T follicular helper cell (primary cell): ENCODE results near the gene CECR2.
"Not testable (repeated sequence)": the region's sequence is repeated elsewhere in the genome, so short reads cannot be mapped to it uniquely, and the experiment has no call there.

Experiments used
- DNase-seq: peaks from one replicate; pipeline ENCODE4 v3.0.0-alpha.2; 2020; ENCODE audit warnings: low read depth

The CECR2 gene

DNA sequence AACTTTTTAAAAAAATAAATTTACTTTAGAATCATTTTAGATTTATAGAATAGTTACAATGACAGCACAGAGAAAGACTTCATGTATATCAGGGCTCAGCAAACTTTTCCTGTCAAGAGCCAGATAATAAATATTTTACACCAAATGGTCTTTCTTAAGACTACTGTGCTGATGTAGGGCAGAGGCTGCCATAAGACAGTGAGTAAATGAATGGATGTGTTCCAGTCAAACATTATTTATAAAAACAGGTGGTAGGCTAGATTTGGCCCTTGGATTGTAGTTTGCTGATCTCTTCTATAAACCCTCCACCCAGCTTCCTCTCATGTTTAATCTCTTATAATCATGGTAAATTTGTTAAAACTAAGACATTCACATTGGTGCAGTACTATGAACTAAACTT lies 33.0 kb downstream of the CECR2 start:
- DNase-seq = no peak

DNA sequence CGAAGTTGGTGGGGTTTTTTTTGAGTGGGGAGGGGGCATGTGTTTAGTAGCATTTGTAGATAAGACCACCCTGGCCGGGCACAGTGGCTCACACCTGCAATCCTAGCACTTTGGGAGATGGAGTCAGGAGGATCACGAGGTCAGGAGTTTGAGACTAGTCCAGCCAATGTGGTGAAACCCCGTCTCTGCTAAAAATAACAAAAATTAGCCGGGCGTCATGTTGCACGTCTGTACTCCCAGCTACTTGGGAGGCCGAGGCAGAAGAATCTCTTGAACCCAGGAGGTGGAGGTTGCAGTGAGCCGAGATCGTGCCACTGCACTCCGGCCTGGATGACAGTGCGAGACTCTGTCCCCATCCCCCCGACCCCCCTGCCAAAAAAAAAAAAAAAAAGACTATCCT lies 34.6 kb downstream of the CECR2 start:
- no peak for DNase-seq

DNA sequence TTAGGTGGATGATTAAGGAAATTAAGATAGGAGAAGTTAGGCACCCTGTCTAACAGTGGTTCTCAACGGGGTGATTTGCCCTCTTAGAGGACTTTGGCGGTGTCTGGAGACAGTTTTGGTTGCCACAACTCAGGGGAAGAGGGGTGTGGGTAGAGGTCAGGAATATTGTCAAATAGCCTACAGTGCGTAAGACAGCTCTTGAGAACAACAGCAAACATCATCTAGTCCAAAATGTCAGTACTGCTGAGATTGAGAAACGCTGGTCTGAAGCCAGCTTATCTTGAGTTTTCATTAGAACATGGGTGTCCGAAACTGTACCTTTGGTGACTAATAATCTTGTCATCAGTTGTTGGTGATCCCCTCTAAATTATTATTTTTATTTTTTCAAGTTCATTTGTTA lies 38.4 kb downstream of the CECR2 start:
- no peak for DNase-seq

DNA sequence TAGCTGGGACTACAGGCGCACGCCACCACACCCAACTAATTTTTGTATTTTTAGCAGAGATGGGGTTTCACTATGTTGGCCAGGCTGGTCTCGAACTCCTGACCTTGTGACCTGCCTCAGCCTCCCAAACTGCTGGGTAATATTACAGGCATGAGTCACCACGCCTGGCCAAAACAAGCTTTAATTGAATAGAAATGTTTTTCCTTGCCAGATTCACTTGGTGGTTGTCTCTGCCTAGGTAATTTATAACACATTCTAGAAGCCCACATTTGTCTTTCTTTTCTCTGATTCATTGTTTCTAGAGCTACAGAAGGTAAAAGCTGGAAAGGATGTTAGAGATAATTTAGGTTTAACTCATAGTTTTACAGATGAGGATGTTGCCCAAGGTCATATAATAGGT lies 41.3 kb downstream of the CECR2 start:
- DNase-seq = no peak

DNA sequence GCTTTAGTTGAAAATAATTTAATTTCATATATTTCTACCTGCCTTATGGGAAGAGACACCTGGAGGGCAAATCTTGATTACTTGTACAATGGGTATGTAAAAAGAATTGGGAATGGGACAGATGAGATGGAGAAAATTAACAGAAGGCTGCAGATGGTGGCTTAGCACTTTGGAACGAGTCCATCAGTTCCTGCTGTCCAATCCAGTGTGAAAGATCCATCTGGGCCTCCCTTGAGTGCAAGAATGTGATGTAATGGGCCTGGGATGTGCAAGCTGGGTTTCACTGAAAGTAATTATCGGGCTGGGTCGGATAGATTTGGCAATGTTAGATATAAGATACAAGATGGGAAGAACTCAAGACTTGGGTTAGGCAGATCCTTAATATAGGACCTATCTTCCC lies 42.0 kb downstream of the CECR2 start:
- no peak for DNase-seq

DNA sequence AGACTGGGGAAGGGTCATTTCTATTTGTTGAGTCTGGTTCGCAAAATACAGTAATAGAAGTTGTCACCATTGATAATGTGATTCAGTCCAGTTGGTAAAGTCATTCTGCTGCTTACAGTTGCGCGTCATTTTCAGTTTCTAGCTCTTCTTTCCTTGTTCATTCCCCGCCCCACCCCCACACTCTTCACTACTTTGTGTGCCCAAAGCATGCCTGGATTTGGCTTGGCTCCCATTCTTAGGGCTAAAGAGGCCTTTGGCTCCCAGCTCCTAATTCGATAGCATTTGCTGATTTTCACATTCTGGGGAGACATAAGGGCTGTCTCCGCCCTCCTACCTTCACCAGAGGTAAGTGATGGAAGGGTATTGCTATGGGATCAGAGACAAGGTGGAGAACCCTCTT lies 43.0 kb downstream of the CECR2 start:
- DNase-seq = no peak

DNA sequence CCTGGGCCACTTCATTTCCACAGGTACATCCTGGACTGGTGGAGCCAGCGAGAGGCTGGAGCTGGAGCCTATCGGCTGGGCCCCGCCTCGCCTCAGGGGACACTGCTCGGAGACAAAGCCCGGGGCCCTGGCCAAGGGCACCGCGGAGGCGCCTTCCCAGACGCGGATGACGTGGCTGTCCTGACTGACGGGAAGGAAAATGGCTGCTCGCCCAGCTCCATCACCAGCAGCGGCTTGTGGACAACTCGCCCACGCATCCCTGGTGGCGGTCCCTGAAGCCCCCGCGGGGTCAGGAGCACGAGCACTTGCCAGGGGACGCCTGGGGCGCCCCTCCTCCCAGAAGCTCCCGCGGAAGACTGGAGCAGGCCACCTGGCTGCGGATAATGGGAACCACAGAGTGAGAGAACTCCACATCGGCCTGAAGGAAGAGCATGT lies 49.6 kb downstream of the CECR2 start:
- no peak for DNase-seq

DNA sequence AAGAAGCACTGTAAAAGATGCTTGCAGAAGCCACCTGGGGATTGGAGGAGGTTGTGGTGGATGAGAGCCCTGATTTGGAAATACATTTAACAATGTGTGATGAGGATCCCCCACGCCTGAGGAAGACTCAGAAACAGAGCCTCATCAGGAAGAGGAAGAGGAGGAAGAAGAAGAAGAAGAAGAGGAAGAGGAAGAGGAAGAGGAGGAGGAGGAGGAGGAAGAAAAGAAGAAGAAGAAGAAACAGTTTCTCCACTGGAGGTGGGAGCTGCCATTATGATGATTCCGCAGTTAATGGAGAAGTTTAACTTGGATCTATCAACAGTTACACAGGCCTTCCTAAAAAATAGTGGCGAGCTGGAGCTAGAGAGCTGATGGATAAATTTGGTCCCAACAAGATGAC lies 50.1 kb downstream of the CECR2 start:
- DNase-seq = no peak

DNA sequence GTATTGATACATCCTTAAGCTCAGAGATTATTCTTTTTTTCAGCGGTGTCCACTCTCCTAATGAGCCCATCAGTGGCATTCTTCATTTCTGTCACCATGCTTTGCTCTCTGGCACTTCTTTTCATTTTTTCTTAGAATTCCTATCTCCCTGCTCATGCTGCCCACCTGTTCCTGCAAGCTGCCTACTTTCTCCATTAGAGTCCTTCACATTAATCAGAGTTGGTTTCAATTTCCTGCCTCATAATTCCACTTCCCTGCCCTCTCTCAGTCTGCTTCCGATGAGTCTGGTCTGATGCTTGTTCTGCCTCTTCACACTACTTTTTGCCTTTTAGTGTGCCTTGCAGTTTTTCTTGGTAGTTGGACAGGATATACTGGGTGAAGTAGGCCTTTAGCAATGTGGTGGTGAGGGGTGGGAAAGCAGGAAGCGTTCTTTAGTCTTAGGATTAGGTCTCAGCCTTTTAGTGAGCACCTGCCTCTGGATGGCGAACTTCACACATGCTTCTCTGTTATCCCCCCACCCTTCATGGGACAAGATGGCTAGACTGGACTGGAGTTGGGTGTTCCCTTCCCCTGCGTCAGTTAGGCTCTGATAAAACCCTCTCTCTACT lies 53.6 kb downstream of the CECR2 start:
- DNase-seq = no peak

DNA sequence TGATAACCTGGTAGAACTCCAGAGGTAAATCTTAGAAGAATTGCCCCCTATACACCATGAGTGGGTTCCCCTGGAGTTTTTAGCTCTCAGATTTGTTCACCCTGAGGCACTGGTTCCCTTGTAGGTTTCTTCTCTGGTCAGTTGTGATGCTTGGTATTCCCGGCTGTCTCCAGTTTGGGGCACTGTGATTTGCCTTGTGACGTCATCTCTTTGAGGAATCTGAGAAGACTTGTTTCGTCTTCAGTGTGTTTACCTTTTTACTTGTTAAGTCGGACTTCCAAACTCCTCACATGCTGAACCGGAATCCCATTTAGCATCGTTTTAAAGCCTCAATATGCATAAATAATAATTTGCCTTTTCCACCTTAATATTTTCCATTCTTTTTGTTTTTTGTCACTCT lies 54.4 kb downstream of the CECR2 start:
- no peak for DNase-seq

DNA sequence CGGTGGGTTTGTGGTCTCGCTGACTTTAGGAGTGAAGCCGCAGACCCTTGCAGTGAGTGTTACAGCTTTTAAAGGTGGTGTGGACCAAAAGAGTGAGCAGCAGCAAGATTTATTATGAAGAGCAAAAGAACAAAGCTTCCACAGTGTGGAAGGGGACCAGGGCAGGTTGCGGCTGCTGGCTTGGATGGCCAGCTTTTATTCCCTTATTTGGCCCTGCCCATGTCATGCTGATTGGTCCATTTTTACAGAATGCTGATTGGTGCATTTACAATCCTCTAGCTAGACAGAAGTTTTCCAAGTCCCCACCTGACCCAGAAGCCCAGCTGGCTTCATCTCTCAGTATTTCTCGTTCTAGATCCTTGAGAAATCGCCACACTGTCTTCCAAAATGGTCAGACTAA lies 58.3 kb downstream of the CECR2 start:
- not testable (repeated sequence) for DNase-seq

DNA sequence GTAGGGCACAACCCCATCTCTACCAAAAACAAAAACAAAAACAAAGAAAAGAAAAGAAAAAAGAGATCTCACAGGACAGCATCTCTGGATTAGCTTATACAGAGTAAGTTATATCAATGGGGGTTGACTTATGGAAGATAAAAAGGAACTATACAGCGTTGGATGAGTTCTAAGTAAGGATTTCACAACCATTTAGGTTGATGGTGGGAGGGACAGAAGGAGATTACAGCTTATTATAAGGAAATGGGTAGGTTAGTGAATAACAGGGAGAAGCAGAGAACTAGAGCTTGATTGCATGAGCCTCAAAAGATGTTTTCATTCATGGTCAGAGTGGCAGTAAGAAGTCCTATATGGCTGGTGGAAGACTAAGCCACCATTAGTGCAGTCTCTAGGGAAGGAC lies 60.3 kb downstream of the CECR2 start:
- no peak for DNase-seq

DNA sequence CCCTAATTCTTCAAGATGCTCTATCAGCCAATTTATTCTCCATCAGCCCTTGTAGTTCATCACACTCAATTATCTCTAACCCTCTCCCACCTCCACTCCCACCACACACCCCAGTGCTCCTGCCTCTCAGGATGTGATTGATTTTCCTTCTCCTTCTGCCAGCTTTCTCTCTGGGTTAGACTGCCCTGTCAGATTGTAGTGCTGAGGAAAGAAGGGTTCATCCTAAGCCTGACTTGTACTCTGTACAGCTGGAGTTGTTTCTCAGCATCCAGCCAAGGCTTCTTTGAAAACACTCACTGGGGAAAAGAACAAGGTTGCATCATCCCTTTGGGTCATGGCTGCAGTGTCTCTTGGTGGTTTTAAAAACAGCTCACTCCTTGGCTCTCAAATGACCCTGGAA lies 61.2 kb downstream of the CECR2 start:
- no peak for DNase-seq

DNA sequence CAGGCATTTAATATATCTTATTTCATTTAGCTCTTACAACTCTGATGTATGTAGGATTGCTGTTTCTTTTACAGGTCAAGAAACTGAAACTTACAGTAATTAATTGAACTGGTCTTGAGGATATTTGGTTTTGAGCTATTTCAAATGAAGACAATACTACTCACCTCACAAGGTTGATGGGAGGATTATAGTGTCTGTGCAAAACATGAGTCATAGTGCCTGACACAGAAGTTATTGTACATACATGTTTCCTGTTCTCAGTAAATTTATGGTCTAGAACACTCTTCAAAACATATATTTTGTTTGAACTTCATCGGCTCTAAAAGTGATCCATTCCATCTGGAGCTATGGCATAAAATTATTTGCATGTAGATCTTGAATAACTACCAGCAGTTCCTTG lies 61.9 kb downstream of the CECR2 start:
- DNase-seq = no peak

DNA sequence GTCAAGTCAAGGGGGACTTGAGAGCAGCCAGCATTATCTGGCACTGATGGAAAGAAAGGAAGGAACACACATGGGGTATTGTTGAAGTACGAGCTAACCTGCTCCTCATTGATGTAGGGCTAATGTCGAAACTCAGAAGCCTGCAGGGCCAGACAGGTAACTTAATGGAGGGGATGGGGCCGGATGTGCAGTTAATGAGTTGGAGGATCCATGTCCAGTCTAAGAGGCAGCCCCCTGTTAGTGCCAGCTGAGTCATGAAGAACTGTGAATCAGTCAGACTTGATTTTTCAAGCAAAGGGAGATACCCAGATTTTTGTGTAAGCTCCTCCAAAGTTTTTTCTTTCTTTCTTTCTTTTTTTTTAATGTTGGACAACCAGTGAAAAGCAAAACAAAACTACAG lies 65.6 kb downstream of the CECR2 start:
- no peak for DNase-seq

DNA sequence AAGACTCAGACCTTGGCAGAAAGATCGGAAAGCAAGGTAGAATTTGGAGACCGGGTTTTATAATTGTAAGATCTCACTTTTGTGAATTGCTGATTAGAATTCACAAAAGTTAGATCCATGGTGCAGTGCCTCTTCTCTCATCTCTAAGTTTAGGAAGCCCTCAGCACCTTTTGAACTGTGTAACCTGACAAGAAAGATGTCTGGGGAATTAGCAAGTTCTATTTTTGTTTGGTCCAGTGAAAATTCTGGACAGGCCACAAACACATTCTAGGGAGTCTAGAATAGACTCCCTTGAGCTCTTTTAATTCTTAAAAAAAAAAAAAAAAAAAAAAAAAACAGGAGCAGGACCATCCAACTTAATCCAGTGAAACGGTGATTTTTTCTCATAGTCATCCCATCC lies 66.1 kb downstream of the CECR2 start:
- DNase-seq = no peak

DNA sequence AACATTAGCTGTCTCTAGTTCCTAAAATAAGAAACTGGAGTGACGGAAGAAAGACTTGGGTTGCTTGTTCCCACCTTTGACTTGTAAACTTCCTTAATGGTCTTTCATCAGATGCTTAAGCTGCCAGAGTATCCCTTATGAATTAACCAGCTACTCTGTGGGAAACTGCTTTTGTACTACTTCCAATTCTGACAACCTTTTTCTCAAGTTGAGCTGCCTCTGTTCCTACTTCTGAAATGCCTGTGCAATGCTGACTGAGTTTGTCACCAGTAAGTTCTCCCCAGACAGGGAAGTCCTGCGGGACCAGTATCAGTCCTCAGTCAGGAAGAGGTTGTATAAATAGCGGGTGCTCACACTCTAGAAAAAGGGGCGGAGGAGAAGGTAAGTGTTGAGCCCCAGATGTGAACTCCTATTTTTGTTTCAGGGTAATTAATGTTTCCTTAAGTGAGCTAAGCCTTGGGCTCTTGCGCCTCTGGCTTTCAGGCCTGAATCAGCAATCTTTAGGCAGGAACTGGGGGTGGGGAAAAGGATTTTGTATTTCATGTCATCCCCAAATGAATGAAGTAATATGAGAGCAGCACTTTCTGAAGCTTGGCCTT lies 67.2 kb downstream of the CECR2 start:
- DNase-seq = no peak

DNA sequence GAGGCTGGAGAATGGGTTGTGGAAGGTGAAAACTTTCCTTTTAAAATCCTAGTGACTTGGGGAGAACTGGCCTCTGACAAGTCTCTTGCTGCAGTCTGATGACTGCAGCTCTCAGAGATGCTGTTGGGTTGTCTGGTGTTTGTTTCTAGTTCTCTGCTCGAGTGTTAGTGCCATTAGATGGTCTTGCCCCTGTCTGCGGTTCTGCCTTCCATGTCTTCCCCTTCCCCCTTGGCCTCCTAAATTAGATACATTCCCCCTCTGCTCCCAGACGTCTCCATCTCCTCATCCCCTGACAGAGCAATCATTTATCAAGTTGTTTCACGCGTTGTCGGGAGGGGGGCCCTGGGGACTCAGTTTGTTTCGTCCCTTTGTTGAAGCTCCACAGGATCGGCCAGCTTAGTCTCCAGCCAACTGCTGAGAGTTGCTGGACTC lies 67.7 kb downstream of the CECR2 start:
- DNase-seq = no peak

DNA sequence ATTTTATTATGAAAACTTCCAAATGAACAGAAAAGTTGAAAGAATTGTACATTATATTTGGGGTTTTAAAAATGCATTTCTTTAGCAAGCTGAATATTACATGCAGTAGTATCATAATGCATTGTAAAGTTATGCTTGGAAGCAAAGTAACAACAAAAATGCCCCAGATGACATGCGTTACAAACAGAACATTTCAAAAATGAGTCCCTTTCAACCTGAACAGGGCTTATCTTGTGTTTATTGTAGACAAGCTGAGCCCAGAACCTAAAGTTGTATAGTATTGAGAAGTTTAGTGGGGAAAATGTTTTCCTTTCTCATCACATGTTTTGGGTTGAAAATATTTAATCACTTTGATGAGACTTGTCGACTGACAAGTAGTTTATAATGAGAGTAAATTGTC lies 68.8 kb downstream of the CECR2 start:
- no peak for DNase-seq

DNA sequence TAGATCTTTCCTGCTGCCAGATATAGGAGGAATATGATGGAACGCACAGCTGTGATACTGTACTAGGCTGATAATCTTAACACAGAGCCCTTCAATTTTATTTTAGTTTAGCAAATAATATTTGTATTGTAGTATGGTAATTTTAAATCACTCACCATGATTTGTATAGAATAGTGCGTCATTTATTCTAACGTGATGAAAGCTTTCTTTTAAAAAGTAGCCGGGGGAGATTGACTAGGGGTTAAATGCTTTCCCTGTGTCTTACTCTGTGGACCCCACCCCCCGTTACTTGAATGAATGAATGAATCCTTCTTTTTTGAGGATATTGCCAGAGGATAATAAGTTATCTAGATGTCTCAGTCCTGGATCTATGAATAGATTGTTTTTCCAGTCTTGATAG lies 72.1 kb downstream of the CECR2 start:
- no peak for DNase-seq

DNA sequence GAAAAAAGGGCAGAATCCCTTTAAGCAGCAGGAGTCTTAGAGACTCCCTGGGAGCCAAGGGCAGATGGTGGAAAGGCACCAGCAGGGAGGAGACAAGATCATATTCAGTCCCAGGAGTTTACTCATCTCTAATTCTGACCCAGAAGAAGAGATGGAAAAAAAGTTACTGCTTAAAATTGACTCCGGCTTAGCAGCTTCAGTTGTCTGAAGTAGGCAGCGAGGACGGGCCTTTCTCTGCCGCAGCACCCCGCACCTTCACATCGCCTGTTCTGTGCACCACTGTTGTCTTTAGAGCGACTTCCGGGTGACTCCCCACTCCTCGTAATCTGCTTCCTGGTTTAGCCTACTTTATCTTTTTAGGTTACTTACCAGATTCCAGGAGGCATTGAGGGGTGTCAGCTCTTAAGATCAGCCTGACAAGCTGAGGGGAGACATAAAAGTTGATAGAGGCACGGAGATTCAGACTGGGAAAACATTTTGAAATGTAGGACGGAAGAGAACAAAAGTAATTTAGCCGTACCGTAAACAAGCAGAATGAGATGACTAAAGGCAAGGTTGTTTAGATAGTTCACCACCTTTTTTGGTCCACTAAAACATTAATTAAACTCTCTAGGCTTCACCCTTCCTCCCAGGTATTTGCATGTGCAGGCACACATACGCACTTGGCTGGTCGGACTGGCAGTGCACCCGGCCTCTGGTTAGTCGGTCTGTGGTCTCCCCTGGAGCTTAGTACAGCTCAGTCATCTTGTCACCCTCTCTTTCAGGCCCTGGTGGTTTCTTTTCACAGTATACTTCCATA lies 74.3 kb downstream of the CECR2 start:
- no peak for DNase-seq

DNA sequence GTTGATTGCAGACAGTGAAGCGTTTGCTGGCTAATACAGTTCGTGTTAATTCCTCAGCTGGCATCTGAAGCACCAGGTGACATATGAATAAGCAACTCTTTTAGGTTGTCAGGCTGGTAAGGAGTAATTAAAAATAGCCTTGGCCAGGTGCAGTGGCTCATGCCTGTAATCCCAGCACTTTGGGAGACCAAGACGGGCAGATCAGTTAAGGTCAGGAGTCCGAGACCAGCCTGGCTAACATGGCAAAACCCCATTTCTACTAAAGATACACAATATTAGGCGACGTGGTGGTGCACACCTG lies 74.9 kb downstream of the CECR2 start:
- DNase-seq = no peak

DNA sequence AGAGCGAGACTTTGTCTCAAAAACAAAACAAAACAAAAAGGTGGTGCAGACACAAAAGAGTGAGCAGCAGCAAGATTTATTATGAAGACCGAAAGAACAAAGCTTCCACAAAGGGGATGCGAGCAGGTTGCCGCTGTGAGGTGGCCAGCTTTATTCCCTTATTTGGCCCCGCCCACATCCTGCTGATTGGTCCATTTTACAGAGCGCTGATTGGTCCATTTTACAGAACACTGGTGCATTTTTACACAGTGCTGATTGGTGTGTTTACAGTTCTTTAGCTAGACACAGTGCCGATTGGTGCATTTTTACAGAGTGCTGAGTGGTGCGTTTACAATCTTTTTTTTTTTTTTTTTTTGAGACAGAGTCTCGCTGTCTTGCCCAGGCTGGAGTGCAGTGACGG lies 77.4 kb downstream of the CECR2 start:
- DNase-seq = no peak

DNA sequence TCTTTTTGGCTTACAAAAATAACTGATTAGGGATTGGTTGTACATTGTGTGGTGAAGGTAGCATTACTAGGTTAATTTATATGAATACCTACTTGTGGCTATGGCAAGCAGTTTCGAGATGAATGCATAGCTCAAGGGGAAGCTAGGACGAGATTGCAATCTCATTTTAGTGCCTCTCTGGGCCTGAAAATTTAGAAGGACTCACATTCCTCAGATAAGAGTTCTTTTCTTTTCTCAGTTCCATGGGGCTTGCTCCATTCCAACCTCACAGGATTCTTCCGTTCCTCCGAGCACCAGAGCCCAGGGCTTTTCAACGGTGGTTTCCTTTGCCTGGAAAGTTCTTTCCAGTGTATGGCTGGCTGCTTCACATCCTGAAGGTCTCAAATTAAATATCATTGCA lies 82.1 kb downstream of the CECR2 start:
- no peak for DNase-seq
